ENCODE measurements around the gene HOXD3.

Gene HOXD3

GRCh38 chr2:176150584-176151441 is 6.3 kb upstream of the HOXD3 start:
- DNase-seq: no peak

- DNase-seq: no peak
These were observed 5.4 kb upstream of the HOXD3 start, which contains the start of gene HOXD4 for GRCh38 chr2:176151442-176152287. TSS of gene HOXD4 (plus strand) at chr2:176151550. CDS start at chr2:176151634, 84 bp downstream.

GRCh38 chr2:176152350-176153181 is 4.5 kb upstream of the HOXD3 start:
- DNase-seq: no peak

GRCh38 chr2:176154576-176155252 is 2.4 kb upstream of the HOXD3 start:
- DNase-seq: no peak

- no peak for DNase-seq
These were observed 1.6 kb upstream of the HOXD3 start for GRCh38 chr2:176155356-176156044.

- no peak for DNase-seq
These were observed 753 bp upstream of the HOXD3 start for GRCh38 chr2:176156301-176156806.

- no peak for DNase-seq
These were observed 535 bp downstream of the HOXD3 start for GRCh38 chr2:176157499-176158185.

- DNase-seq: no peak
These were observed 1.1 kb downstream of the HOXD3 start for GRCh38 chr2:176158186-176158591.

GRCh38 chr2:176158855-176159662 is 2.0 kb downstream of the HOXD3 start:
- DNase-seq: no peak

- no peak for DNase-seq
These were observed 2.6 kb downstream of the HOXD3 start for GRCh38 chr2:176159663-176160250.

GRCh38 chr2:176160251-176160985 is 3.3 kb downstream of the HOXD3 start:
- no peak for DNase-seq

- DNase-seq: no peak
These were observed 4.1 kb downstream of the HOXD3 start for GRCh38 chr2:176160986-176161824.

GRCh38 chr2:176161825-176162626 is 4.9 kb downstream of the HOXD3 start:
- DNase-seq: no peak

- DNase-seq: no peak
These were observed 6.0 kb downstream of the HOXD3 start for GRCh38 chr2:176162911-176163671.

- DNase-seq: no peak
These were observed 6.6 kb downstream of the HOXD3 start for GRCh38 chr2:176163672-176164056.

- no peak for DNase-seq
These were observed 7.1 kb downstream of the HOXD3 start for GRCh38 chr2:176164201-176164600.

Measured in stimulated activated CD4-positive, alpha-beta T cell treated with anti-CD3 and anti-CD28 coated beads, Interleukin-4, amount 100 ng/mL, for 4 hours (primary cell).